Subcutaneous abdominal adipose tissue (tissue), 5 donors: ENCODE measurements around the gene TICAM2.
"Not testable (repeated sequence)": the region's sequence is repeated elsewhere in the genome, so short reads cannot be mapped to it uniquely, and the experiment has no call there.

ENCODE experiments used
- H3K27ac ChIP-seq: one replicate; pipeline ENCODE4 v1.7.0; 2013; ENCODE audit warnings: low read depth, mild to moderate bottlenecking, inconsistent platforms, low read length, moderate library complexity
- H3K27me3 ChIP-seq, 5 donors: one replicate each; pipeline ENCODE4 v1.7.0; 2013; ENCODE audit warnings: low read length in 5 of 5, inconsistent platforms in 1 of 5; ENCODE audit not compliant: control insufficient read depth in 5 of 5, insufficient read depth in 4 of 5
- H3K36me3 ChIP-seq, 5 donors: one replicate each; pipeline ENCODE4 v1.7.0; 2013; ENCODE audit warnings: low read length in 5 of 5; ENCODE audit not compliant: control insufficient read depth in 5 of 5, insufficient read depth in 5 of 5
- H3K4me1 ChIP-seq, 5 donors: one replicate each; pipeline ENCODE4 v1.7.0; 2013; ENCODE audit warnings: low read length in 5 of 5, mild to moderate bottlenecking in 3 of 5, moderate library complexity in 1 of 5; ENCODE audit not compliant: control insufficient read depth in 5 of 5, insufficient read depth in 5 of 5
- H3K4me3 ChIP-seq, 5 donors: one replicate each; pipeline ENCODE4 v1.7.0; 2013; ENCODE audit warnings: low read length in 5 of 5, low read depth in 1 of 5
- H3K9ac ChIP-seq, 5 donors: one replicate each; pipeline ENCODE4 v1.7.0; 2013; ENCODE audit warnings: low read length in 5 of 5, mild to moderate bottlenecking in 4 of 5, moderate library complexity in 3 of 5
- H3K9me3 ChIP-seq, 5 donors: one replicate each; pipeline ENCODE4 v1.7.0; 2013; ENCODE audit warnings: low read length in 5 of 5; ENCODE audit not compliant: control insufficient read depth in 5 of 5
- donor health status: healthy.
- donor health status: healthy.
- donor health status: healthy.
- donor health status: healthy.
- donor health status: healthy.

Gene TICAM2

GRCh38 chr5:115601701-115602590 lies at the start of gene TICAM2:
Gene TICAM2, minus strand, starts transcription at chr5:115602479. Its CDS starts 21,223 bp downstream, at chr5:115581256.
- Histone ChIP-seq H3K4me1 (peaks cover 2 to 36% (median 33%) of the 10 kb centered on the region in 5 donors), H3K27me3 (no peaks in the 10 kb centered on the region), H3K9ac (peak within 1 kb of the TSS; percentile 87 to 92 (median 88)), H3K27ac (peak within 1 kb of the TSS; percentile 94), H3K36me3 (no peaks in the 10 kb centered on the region), H3K4me3 (peak within 1 kb of the TSS; percentile 78 to 86 (median 84)), H3K9me3 (no peaks in the 10 kb centered on the region)

GRCh38 chr5:115649541-115649940 lies 47.3 kb upstream of the TICAM2 start:
- Histone ChIP-seq H3K27ac (no peak overlapping the region), H3K9me3 (no peaks in the 10 kb centered on the region), H3K36me3 (no peaks in the 10 kb centered on the region), H3K9ac (no peak overlapping the region), H3K27me3 (no peaks in the 10 kb centered on the region), H3K4me1 (peaks cover 0 to 16% (median 8%) of the 10 kb centered on the region in 5 donors), H3K4me3 (no peak overlapping the region)

GRCh38 chr5:115648056-115648455 lies 45.8 kb upstream of the TICAM2 start:
- no peak overlapping the region for H3K4me3 ChIP-seq

GRCh38 chr5:115645386-115645785 lies 43.1 kb upstream of the TICAM2 start:
- not testable (repeated sequence) for H3K9ac ChIP-seq, H3K36me3 ChIP-seq, H3K4me3 ChIP-seq, H3K27ac ChIP-seq, H3K9me3 ChIP-seq, H3K27me3 ChIP-seq
- H3K4me1 ChIP-seq = peaks cover 0 to 27% (median 13%) of the 10 kb centered on the region in 5 donors

More at GRCh38 chr5:115648056-115648455, 45.8 kb upstream of the TICAM2 start:
- H3K9ac ChIP-seq = no peak overlapping the region
- no peaks in the 10 kb centered on the region for H3K9me3 ChIP-seq
- no peak overlapping the region for H3K27ac ChIP-seq
- peaks cover 0 to 27% (median 13%) of the 10 kb centered on the region in 5 donors for H3K4me1 ChIP-seq
- no peaks in the 10 kb centered on the region for H3K27me3 ChIP-seq
- no peaks in the 10 kb centered on the region for H3K36me3 ChIP-seq

- H3K9me3 ChIP-seq = no peaks in the 10 kb centered on the region
- no peaks in the 10 kb centered on the region for H3K36me3 ChIP-seq
- H3K27ac ChIP-seq = no peak overlapping the region
- no peak overlapping the region for H3K4me3 ChIP-seq
- H3K4me1 ChIP-seq = peaks cover 0 to 24% (median 13%) of the 10 kb centered on the region in 5 donors
- H3K27me3 ChIP-seq = no peaks in the 10 kb centered on the region
- no peak overlapping the region for H3K9ac ChIP-seq
Observed at GRCh38 chr5:115644046-115644445, 41.8 kb upstream of the TICAM2 start.

GRCh38 chr5:115641948-115642347 lies 39.7 kb upstream of the TICAM2 start:
- no peaks in the 10 kb centered on the region for H3K36me3 ChIP-seq
- H3K27me3 ChIP-seq = no peaks in the 10 kb centered on the region
- H3K9me3 ChIP-seq = no peaks in the 10 kb centered on the region
- H3K4me3 ChIP-seq = no peak overlapping the region
- no peak overlapping the region for H3K27ac ChIP-seq
- peaks cover 0 to 10% (median 5%) of the 10 kb centered on the region in 5 donors for H3K4me1 ChIP-seq
- H3K9ac ChIP-seq = no peak overlapping the region

GRCh38 chr5:115640274-115640673 lies 38.0 kb upstream of the TICAM2 start:
- Histone ChIP-seq H3K4me1 (peaks cover 0 to 10% (median 5%) of the 10 kb centered on the region in 5 donors), H3K27ac (no peak overlapping the region), H3K9ac (no peak overlapping the region), H3K27me3 (no peaks in the 10 kb centered on the region), H3K36me3 (no peaks in the 10 kb centered on the region), H3K9me3 (no peaks in the 10 kb centered on the region), H3K4me3 (no peak overlapping the region)

- Histone ChIP-seq H3K4me3 (no peak overlapping the region), H3K9ac (no peak overlapping the region), H3K27me3 (no peaks in the 10 kb centered on the region), H3K36me3 (no peaks in the 10 kb centered on the region), H3K9me3 (no peaks in the 10 kb centered on the region), H3K4me1 (peaks cover 0 to 11% (median 4%) of the 10 kb centered on the region in 5 donors), H3K27ac (no peak overlapping the region)
Observed at GRCh38 chr5:115639377-115639776, 37.1 kb upstream of the TICAM2 start.

GRCh38 chr5:115637507-115637906 lies 35.2 kb upstream of the TICAM2 start:
- Histone ChIP-seq H3K27me3 (no peaks in the 10 kb centered on the region), H3K9me3 (no peaks in the 10 kb centered on the region), H3K4me1 (peaks cover 0 to 7% (median 5%) of the 10 kb centered on the region in 5 donors), H3K4me3 (no peak overlapping the region), H3K36me3 (no peaks in the 10 kb centered on the region), H3K9ac (no peak overlapping the region), H3K27ac (no peak overlapping the region)

GRCh38 chr5:115636008-115636407 lies 33.7 kb upstream of the TICAM2 start:
- peaks cover 0 to 7% (median 5%) of the 10 kb centered on the region in 5 donors for H3K4me1 ChIP-seq
- H3K4me3 ChIP-seq = no peak overlapping the region
- no peaks in the 10 kb centered on the region for H3K9me3 ChIP-seq
- no peak overlapping the region for H3K27ac ChIP-seq
- no peaks in the 10 kb centered on the region for H3K27me3 ChIP-seq
- H3K9ac ChIP-seq = no peak overlapping the region
- H3K36me3 ChIP-seq = no peaks in the 10 kb centered on the region
